H1 (cell line): ENCODE results near the gene RNF208. TPM values are rescaled to one million over a fixed set of nuclear protein-coding genes. Genes with fewer than 3 reads are reported as not detected.

Experiments used
- CTCF ChIA-PET: fragments of 300-600 bp; sonication (Branson Sonifier 250); formaldehyde crosslinking; loops from one replicate; lab custom pipeline; 2021; ENCODE audit not compliant: partially characterized antibody; lab: Charles Lee
- POLR2A ChIA-PET: fragments of 300-600 bp; sonication (Branson Sonifier 250); formaldehyde crosslinking; loops from one replicate; lab custom pipeline; 2021; ENCODE audit warnings: inconsistent platforms; ENCODE audit not compliant: partially characterized antibody; lab: Charles Lee
- DNase-seq, 2 experiments: peaks; one replicate each; pipeline versions ENCODE4 v3.0.0 to v3.0.0-alpha.2; 2010 to 2022; ENCODE audit warnings: low spot score in 2 of 2, low read depth in 1 of 2, mixed read lengths in 1 of 2
- FAIRE-seq: peaks from 2 replicates; lab custom pipeline; 2011; peaks lifted over from hg19 to GRCh38; lab: Jason Lieb, UNC
- H2AFZ ChIP-seq: 2 replicates; pipeline ENCODE4 v1.8.1; 2012; ENCODE audit warnings: low read length, inconsistent platforms
- H2AK5ac ChIP-seq: 2 replicates; pipeline ENCODE4 v1.6.1; 2013; ENCODE audit warnings: low read depth, low read length
- H2BK120ac ChIP-seq: replicated peaks from 2 replicates; pipeline ENCODE3; 2013; ENCODE audit warnings: low read depth, low read length, inconsistent platforms
- H2BK12ac ChIP-seq: 2 replicates; pipeline ENCODE4 v1.6.1; 2013; ENCODE audit warnings: low read depth, low read length
- H2BK15ac ChIP-seq: 2 replicates; pipeline ENCODE4 v1.6.1; 2013; ENCODE audit warnings: low read length
- H2BK20ac ChIP-seq: 2 replicates; pipeline ENCODE4 v1.6.1; 2013; ENCODE audit warnings: low read length
- H2BK5ac ChIP-seq: 2 replicates; pipeline ENCODE4 v1.6.1; 2013; ENCODE audit warnings: low read depth, low read length
- H3K14ac ChIP-seq: 2 replicates; pipeline ENCODE4 v1.6.1; 2013; ENCODE audit warnings: inconsistent platforms; ENCODE audit not compliant: insufficient read length
- H3K18ac ChIP-seq: 2 replicates; pipeline ENCODE4 v1.6.1; 2013; ENCODE audit warnings: low read length; ENCODE audit errors: extremely low read depth
- H3K23ac ChIP-seq: 2 replicates; pipeline ENCODE4 v1.6.1; 2013; ENCODE audit warnings: inconsistent platforms; ENCODE audit not compliant: insufficient read length
- H3K23me2 ChIP-seq: 2 replicates; pipeline ENCODE4 v1.6.1; 2013; ENCODE audit warnings: low read depth, low read length
- H3K27ac ChIP-seq: 2 replicates; pipeline ENCODE4 v1.6.1; 2011; ENCODE audit warnings: low read depth, low read length, inconsistent platforms
- H3K27me3 ChIP-seq, 4 experiments: replicated peaks in 1 of 4; 1 replicate in 1 of 4; 2 replicates in 3 of 4; pipeline versions ENCODE4 v1.6.1 to v1.8.1; 2011 to 2013; ENCODE audit warnings: low read length in 3 of 4, mild to moderate bottlenecking in 3 of 4, inconsistent platforms in 2 of 4, mixed read lengths in 2 of 4, moderate library complexity in 1 of 4; ENCODE audit not compliant: control insufficient read depth in 3 of 4, insufficient read depth in 3 of 4; ENCODE audit errors: extremely low read depth in 1 of 4
- H3K36me3 ChIP-seq, 4 experiments: 2 replicates each; pipeline versions ENCODE4 v1.6.1 to v1.8.1; 2011 to 2013; ENCODE audit warnings: mild to moderate bottlenecking in 4 of 4, low read length in 3 of 4, moderate library complexity in 2 of 4, control low read depth in 1 of 4, inconsistent platforms in 1 of 4; ENCODE audit not compliant: insufficient read depth in 4 of 4, control insufficient read depth in 2 of 4
- H3K4ac ChIP-seq: replicated peaks from 2 replicates; pipeline ENCODE3; 2013; ENCODE audit warnings: low read length, low read depth, mixed read lengths, inconsistent platforms; ENCODE audit not compliant: insufficient read length
- H3K4me1 ChIP-seq, 4 experiments: replicated peaks in 1 of 4; 1 replicate in 1 of 4; 2 replicates in 3 of 4; pipeline versions ENCODE4 v1.6.1 to v1.8.1; 2011 to 2013; ENCODE audit warnings: low read length in 3 of 4, inconsistent platforms in 2 of 4, mixed read lengths in 1 of 4; ENCODE audit not compliant: insufficient read depth in 4 of 4, control insufficient read depth in 3 of 4
- H3K4me2 ChIP-seq, 2 experiments: 2 replicates each; pipeline versions ENCODE4 v1.6.1 to v1.8.1; 2011 to 2013; ENCODE audit warnings: low read depth in 2 of 2, low read length in 2 of 2, control low read depth in 1 of 2, inconsistent platforms in 1 of 2, mild to moderate bottlenecking in 1 of 2; ENCODE audit not compliant: insufficient read depth in 1 of 2
- H3K4me3 ChIP-seq, 4 experiments: fragments of 200-600, 300-600 bp in 1 of 4; sonication (generic), shearing (Covaris generic), sonication (Bioruptor Twin) in 1 of 4; 2 replicates each; pipeline versions ENCODE4 v1.5.1 to v1.8.1; 2011 to 2016; ENCODE audit warnings: low read length in 4 of 4, low read depth in 3 of 4, control low read depth in 2 of 4, inconsistent platforms in 2 of 4, mild to moderate bottlenecking in 2 of 4, mixed read lengths in 1 of 4, moderate library complexity in 1 of 4; ENCODE audit not compliant: insufficient read depth in 2 of 4; ENCODE audit errors: extremely low read depth in 1 of 4
- H3K56ac ChIP-seq: replicated peaks from 2 replicates; pipeline ENCODE3; 2013; ENCODE audit warnings: low read depth, mild to moderate bottlenecking, mixed read lengths, low read length, inconsistent platforms; ENCODE audit not compliant: insufficient read length
- H3K79me1 ChIP-seq: 2 replicates; pipeline ENCODE4 v1.6.1; 2013; ENCODE audit warnings: low read depth, low read length, control low read depth
- H3K79me2 ChIP-seq, 2 experiments: 2 replicates each; pipeline versions ENCODE4 v1.6.1 to v1.8.1; 2012 to 2013; ENCODE audit warnings: low read length in 2 of 2, mild to moderate bottlenecking in 2 of 2, inconsistent platforms in 1 of 2; ENCODE audit not compliant: insufficient read depth in 2 of 2, control insufficient read depth in 1 of 2
- H3K9ac ChIP-seq, 4 experiments: replicated peaks in 1 of 4; 1 replicate in 1 of 4; 2 replicates in 3 of 4; pipeline versions ENCODE4 v1.6.1 to v1.8.1; 2011 to 2013; ENCODE audit warnings: low read depth in 3 of 4, low read length in 3 of 4, control low read depth in 2 of 4, mild to moderate bottlenecking in 2 of 4, moderate library complexity in 2 of 4, inconsistent platforms in 1 of 4; ENCODE audit errors: extremely low read depth in 1 of 4
- H3K9me3 ChIP-seq, 2 experiments: 2 replicates each; pipeline versions ENCODE4 v1.6.1 to v1.8.1; 2012 to 2013; ENCODE audit warnings: mild to moderate bottlenecking in 2 of 2, moderate library complexity in 2 of 2, control low read depth in 1 of 2, inconsistent platforms in 1 of 2, low read depth in 1 of 2, low read length in 1 of 2, mixed read lengths in 1 of 2; ENCODE audit not compliant: insufficient read depth in 2 of 2
- H4K20me1 ChIP-seq, 2 experiments: replicated peaks in 1 of 2; 2 replicates each; pipeline versions ENCODE3 to v1.8.1; 2011 to 2013; ENCODE audit warnings: inconsistent platforms in 2 of 2, low read length in 2 of 2, mild to moderate bottlenecking in 1 of 2; ENCODE audit not compliant: insufficient read depth in 2 of 2, control insufficient read depth in 1 of 2
- H4K5ac ChIP-seq: 2 replicates; pipeline ENCODE4 v1.6.1; 2013; ENCODE audit warnings: low read length, low read depth, mixed read lengths, inconsistent platforms; ENCODE audit not compliant: insufficient read length
- H4K8ac ChIP-seq: 2 replicates; pipeline ENCODE4 v1.8.0; 2013; ENCODE audit warnings: mild to moderate bottlenecking, moderate library complexity, low read length, inconsistent platforms; ENCODE audit not compliant: insufficient read depth; ENCODE audit errors: extremely low read depth
- H4K91ac ChIP-seq: replicated peaks from 2 replicates; pipeline ENCODE3; 2013; ENCODE audit warnings: low read length, mixed read lengths, inconsistent platforms; ENCODE audit not compliant: insufficient read length
- CHD2 ChIP-seq: IDR thresholded peaks from 2 replicates; pipeline ENCODE4 v1.6.1; 2012; ENCODE audit warnings: low read length, improper control_type of control experiment
- KDM1A ChIP-seq: fragments of 200-600, 300-600 bp; sonication (generic); IDR thresholded peaks from 2 replicates; pipeline ENCODE4 v1.7.1; 2016; ENCODE audit warnings: mild to moderate bottlenecking, low read length, borderline replicate concordance
- KDM4A ChIP-seq: IDR thresholded peaks from one replicate; pipeline ENCODE4 v1.7.1; 2012; ENCODE audit warnings: low read depth, mild to moderate bottlenecking, moderate library complexity, low read length, inconsistent platforms; ENCODE audit not compliant: severe bottlenecking
- POLR2A ChIP-seq, 2 experiments: IDR thresholded peaks; 1 replicate in 1 of 2; 2 replicates in 1 of 2; pipeline ENCODE4 v1.6.1; 2011; ENCODE audit warnings: low read depth in 2 of 2, low read length in 2 of 2, mild to moderate bottlenecking in 2 of 2; ENCODE audit errors: control extremely low read depth in 1 of 2
- POU5F1 ChIP-seq: IDR thresholded peaks from 2 replicates; pipeline ENCODE4 v1.6.1; 2011; ENCODE audit warnings: low read depth, mild to moderate bottlenecking, low read length, moderate library complexity
- RBBP5 ChIP-seq: IDR thresholded peaks from 2 replicates; pipeline ENCODE4 v1.7.1; 2012; ENCODE audit warnings: low read depth, mild to moderate bottlenecking, inconsistent platforms, low read length, moderate library complexity, borderline replicate concordance
- WGBS, 2 experiments: shearing (Covaris generic) in 1 of 2; methylation state at CpG; one replicate each; pipeline versions ENCODE4 v1.1.6 to v1.1.7; 2013 to 2015; ENCODE audit warnings: low lambda C conversion rate in 2 of 2, mixed read lengths in 2 of 2, inconsistent platforms in 1 of 2, low coverage in 1 of 2, missing lambda C conversion rate in 1 of 2; ENCODE audit not compliant: insufficient replicate concordance in 2 of 2, insufficient coverage in 1 of 2, insufficient read length in 1 of 2; ENCODE audit errors: extremely low coverage in 1 of 2, missing lambda C conversion rate in 1 of 2; 5-methylcytosine and 5-hydroxymethylcytosine counted together
- polyA plus RNA-seq, 7 experiments: library from polyadenylated mRNA; depleted of rRNA in 3 of 7; stranded (reverse) in 5 of 7; unstranded in 2 of 7; fragments of >200 nt in 5 of 7; fragments of 200-250 nt in 2 of 7; gene quantifications; 1 replicate in 5 of 7; 2 replicates in 1 of 7; 4 replicates in 1 of 7; pipeline versions ENCODE4 v1.2.1 to v1.2.3, GENCODE V29; 2011 to 2013; ENCODE audit warnings: missing spikeins in 2 of 7, mixed read lengths in 2 of 7
- total RNA-seq: library from RNA; stranded (reverse); fragmentation: NEBNext Ultra II Directional; extraction: Animal tissue kit (Norgen Biotek cat#: 25700); gene quantifications from 2 replicates; pipeline ENCODE4 v1.2.1, GENCODE V29; 2021

Gene RNF208
- total and polyA plus RNA-seq, 2 of the 8 experiments (the other 6 are each of a cell fraction or from before 2014, with no cell fraction given) = 2.7 to 7.7 TPM

DNA sequence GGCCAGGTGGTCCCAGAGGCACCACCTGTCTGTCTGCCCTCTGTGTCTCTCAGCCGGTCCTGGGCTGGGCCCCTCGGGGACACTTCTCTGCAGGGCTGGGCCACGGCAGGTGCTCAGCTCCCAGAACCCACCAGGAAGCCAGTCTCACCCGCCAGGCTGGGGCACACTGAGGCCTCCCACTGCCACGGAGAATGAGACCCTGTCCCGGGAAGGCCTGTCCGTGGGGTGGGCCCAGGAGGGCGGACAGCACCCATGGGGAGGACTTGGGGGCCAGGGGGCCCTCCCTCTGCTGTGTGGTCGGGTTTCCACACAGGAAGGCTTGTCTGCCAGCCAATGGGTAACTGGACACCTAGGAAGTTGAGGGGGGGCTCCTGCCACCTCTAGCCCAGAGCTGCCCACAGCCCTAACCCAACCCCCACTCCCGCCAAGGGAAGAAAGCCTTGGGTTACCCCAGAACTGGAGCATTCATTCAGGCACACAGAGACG lies 14.9 kb upstream of the RNF208 start:
- Histone ChIP-seq H2BK15ac (no peak overlapping the region), H2AFZ (no peak overlapping the region), H3K4me3 (0 out of 8 replicates have a peak overlapping the region, but pooled peaks of 1 of the 4 experiments have one; percentile 25), H3K79me2 (peaks cover 0 to 12% of the 10 kb centered on the region in 2 experiments; a peak in 2 of 4 replicates), H3K4me1 (peaks cover 0 to 12% (median 10%) of the 10 kb centered on the region in 4 experiments; a peak in 6 of 7 replicates), H2BK120ac (no peak overlapping the region), H4K5ac (peak overlapping the region; percentile 59), H4K20me1 (peaks cover 8% of the 10 kb centered on the region in 2 experiments), H3K36me3 (peaks cover 0 to 3% (median 0%) of the 10 kb centered on the region in 4 experiments; a peak in 1 of 8 replicates), H2BK12ac (no peak overlapping the region), H2BK5ac (peak overlapping the region; percentile 30; the same call in 1 of the 2 replicates), H3K23me2 (peaks cover 5% of the 10 kb centered on the region; the same call in 1 of the 2 replicates), H4K8ac (peak overlapping the region; percentile 86), H3K4ac (no peak overlapping the region), H3K9ac (no peak overlapping the region), H2AK5ac (no peak overlapping the region), H3K18ac (no peak overlapping the region), H3K9me3 (no peaks in the 10 kb centered on the region), H3K27ac (no peak overlapping the region), H4K91ac (no peak overlapping the region), H3K23ac (no peak overlapping the region), H3K56ac (no peak overlapping the region), H2BK20ac (no peak overlapping the region), H3K79me1 (peaks cover 2% of the 10 kb centered on the region; the same call in 1 of the 2 replicates), H3K14ac (no peak overlapping the region), H3K4me2 (peak overlapping the region in 1 of 2 experiments; percentile 66; a peak in 2 of 4 replicates), H3K27me3 (no peaks in the 10 kb centered on the region)
- POLR2A ChIA-PET = interaction anchor here (1.0 to 69.9 kb wide), 5 partner anchors 2 to 181 kb away, joined by 3 to 1462 read pairs (median 4); partner anchors contain the start of genes CYSRT1, NDOR1, NELFB and RNF208
- CTCF ChIA-PET = interaction anchor here (0.6 to 20.2 kb wide), 45 partner anchors 9 to 339 kb away, joined by 3 to 204 read pairs (median 5); partner anchors contain the start of genes ANAPC2, CYSRT1, LRRC26 and NELFB
- DNase-seq (no peak), FAIRE-seq (no peak)
- WGBS, 2 experiments = 62% methylated on average over 11 of the region's 11 CpGs; no CpG with 5 or more reads in 1 of the 2 experiments
- TF ChIP-seq KDM1A (no peak), CHD2 (no peak), KDM4A (no peak), RBBP5 (0 out of 2 replicates have a peak, but pooled peaks have one; percentile 36), POU5F1 (no peak), POLR2A (IDR thresholded peaks at IDR 0.05; ENCODE audit: control extremely low read depth in 1 of 2, low read depth in 2 of 2, low read length in 2 of 2) (no peak)
